CD14-positive monocyte (primary cell): ENCODE measurements around the gene POGZ. TPM values are rescaled to one million over a fixed set of nuclear protein-coding genes. Genes with fewer than 3 reads are reported as not detected.

ENCODE experiments used
- DNase-seq, 3 donors: peaks; one replicate each; pipeline ENCODE4 v3.0.0-alpha.2; 2011 to 2022
- H2AFZ ChIP-seq: 2 replicates; pipeline ENCODE4 v1.6.0; 2012; ENCODE audit warnings: mild to moderate bottlenecking, low read depth, low read length, inconsistent platforms; ENCODE audit not compliant: insufficient read depth, poor library complexity, severe bottlenecking
- H3K27ac ChIP-seq, 2 donors: 1 replicate in 1 of 2; 2 replicates in 1 of 2; pipeline ENCODE4 v1.5.1; 2012 to 2013; ENCODE audit warnings: low read length in 2 of 2, control low read depth in 1 of 2, inconsistent platforms in 1 of 2, low read depth in 1 of 2, mild to moderate bottlenecking in 1 of 2
- H3K27me3 ChIP-seq, 2 donors: one replicate each; pipeline versions ENCODE4 v1.6.0 to v1.6.1; 2011 to 2013; ENCODE audit warnings: low read length in 2 of 2; ENCODE audit not compliant: control insufficient read depth in 2 of 2, insufficient read depth in 2 of 2
- H3K36me3 ChIP-seq, 2 donors: replicated peaks in 1 of 2; 1 replicate in 1 of 2; 2 replicates in 1 of 2; pipeline versions ENCODE4 v1.5.1 to v1.6.1; 2012 to 2013; ENCODE audit warnings: low read length in 2 of 2, control low read depth in 1 of 2, inconsistent platforms in 1 of 2, mild to moderate bottlenecking in 1 of 2; ENCODE audit not compliant: insufficient read depth in 2 of 2, control insufficient read depth in 1 of 2
- H3K4me1 ChIP-seq, 2 donors: 1 replicate in 1 of 2; 2 replicates in 1 of 2; pipeline versions ENCODE4 v1.5.1 to v1.6.1; 2012 to 2013; ENCODE audit warnings: low read length in 2 of 2, control low read depth in 1 of 2, inconsistent platforms in 1 of 2, mild to moderate bottlenecking in 1 of 2, moderate library complexity in 1 of 2; ENCODE audit not compliant: insufficient read depth in 2 of 2, control insufficient read depth in 1 of 2
- H3K4me2 ChIP-seq: replicated peaks from 2 replicates; pipeline ENCODE3; 2012; ENCODE audit warnings: low read length, moderate library complexity, mild to moderate bottlenecking; ENCODE audit not compliant: poor library complexity, severe bottlenecking; ENCODE audit errors: extremely low read depth
- H3K4me3 ChIP-seq, 3 experiments: fragments of 200-600 bp in 1 of 3; sonication (generic) in 1 of 3; replicated peaks in 1 of 3; 1 replicate in 2 of 3; 2 replicates in 1 of 3; pipeline ENCODE4 v1.5.1; 2011 to 2013; ENCODE audit warnings: low read length in 3 of 3, mild to moderate bottlenecking in 3 of 3, control low read depth in 2 of 3, low read depth in 2 of 3, inconsistent platforms in 1 of 3, moderate library complexity in 1 of 3
- H3K79me2 ChIP-seq: 2 replicates; pipeline ENCODE4 v1.6.0; 2012; ENCODE audit warnings: mild to moderate bottlenecking, control low read depth, inconsistent platforms, low read length, moderate library complexity; ENCODE audit not compliant: insufficient read depth
- H3K9ac ChIP-seq: 2 replicates; pipeline ENCODE4 v1.6.0; 2017; ENCODE audit warnings: low read length, mild to moderate bottlenecking; ENCODE audit not compliant: insufficient read depth, poor library complexity, severe bottlenecking
- H3K9me3 ChIP-seq, 2 donors: replicated peaks in 1 of 2; 1 replicate in 1 of 2; 2 replicates in 1 of 2; pipeline versions ENCODE4 v1.5.1 to v1.6.1; 2012 to 2013; ENCODE audit warnings: low read length in 2 of 2, control low read depth in 1 of 2; ENCODE audit not compliant: control insufficient read depth in 1 of 2, insufficient read depth in 1 of 2
- H4K20me1 ChIP-seq: 2 replicates; pipeline ENCODE4 v1.6.0; 2012; ENCODE audit warnings: mild to moderate bottlenecking, low read length, control low read depth, moderate library complexity; ENCODE audit not compliant: insufficient read depth
- H3K27ac Mint-ChIP-seq, 7 donors: one replicate each; pipeline ENCODE4 v1.8.0; 2020; ENCODE audit warnings: mild to moderate bottlenecking in 7 of 7, mixed read lengths in 7 of 7, moderate library complexity in 6 of 7, inconsistent platforms in 2 of 7
- H3K27me3 Mint-ChIP-seq, 3 donors: one replicate each; pipeline ENCODE4 v1.8.0; 2021 to 2022; ENCODE audit warnings: low read depth in 3 of 3, mild to moderate bottlenecking in 3 of 3, mixed read lengths in 3 of 3, moderate library complexity in 3 of 3, inconsistent platforms in 1 of 3
- H3K36me3 Mint-ChIP-seq, 2 donors: one replicate each; pipeline ENCODE4 v1.8.0; 2020; ENCODE audit warnings: mixed read lengths in 2 of 2, inconsistent platforms in 1 of 2, mild to moderate bottlenecking in 1 of 2
- H3K4me1 Mint-ChIP-seq: one replicate; pipeline ENCODE4 v1.8.0; 2020; ENCODE audit warnings: mild to moderate bottlenecking, mixed read lengths
- H3K4me3 Mint-ChIP-seq, 2 donors: one replicate each; pipeline ENCODE4 v1.8.0; 2020; ENCODE audit warnings: mild to moderate bottlenecking in 2 of 2, mixed read lengths in 2 of 2, moderate library complexity in 1 of 2
- H3K9me3 Mint-ChIP-seq, 7 donors: one replicate each; pipeline ENCODE4 v1.8.0; 2020 to 2022; ENCODE audit warnings: mixed read lengths in 7 of 7, mild to moderate bottlenecking in 6 of 7, moderate library complexity in 6 of 7, inconsistent platforms in 2 of 7
- WGBS: methylation state at CpG from one replicate; pipeline ENCODE4 v1.1.5; 2013; ENCODE audit warnings: missing lambda C conversion rate; ENCODE audit not compliant: insufficient coverage; 5-methylcytosine and 5-hydroxymethylcytosine counted together
- intact Hi-C, 2 donors: fragments of 100-400 bp; cut with micrococcal nuclease; formaldehyde crosslinking; loops; one replicate each; pipeline versions ENCODE4 v1.15.0 to v1.15.1; 2023
- polyA plus RNA-seq, 3 donors: library from polyadenylated mRNA; depleted of rRNA in 1 of 3; unstranded in 2 of 3; stranded (reverse) in 1 of 3; fragments of 300-500 nt in 2 of 3; fragments of >200 nt in 1 of 3; fragmentation: Illumina TruSeq in 2 of 3; gene quantifications; 1 replicate in 2 of 3; 2 replicates in 1 of 3; pipeline ENCODE4 v1.2.3, GENCODE V29; 2012 to 2021
- TF ChIP-seq, protein P1 (sequence below): fragments of 200-600 bp; IDR thresholded peaks from one replicate; pipeline ENCODE4 v1.8.0; 2022; ENCODE audit warnings: antibody characterized with exemption, mild to moderate bottlenecking

Gene POGZ
- polyA plus RNA-seq, 3 donors: 0.75 to 41.7 (median 1.8) TPM

DNA sequence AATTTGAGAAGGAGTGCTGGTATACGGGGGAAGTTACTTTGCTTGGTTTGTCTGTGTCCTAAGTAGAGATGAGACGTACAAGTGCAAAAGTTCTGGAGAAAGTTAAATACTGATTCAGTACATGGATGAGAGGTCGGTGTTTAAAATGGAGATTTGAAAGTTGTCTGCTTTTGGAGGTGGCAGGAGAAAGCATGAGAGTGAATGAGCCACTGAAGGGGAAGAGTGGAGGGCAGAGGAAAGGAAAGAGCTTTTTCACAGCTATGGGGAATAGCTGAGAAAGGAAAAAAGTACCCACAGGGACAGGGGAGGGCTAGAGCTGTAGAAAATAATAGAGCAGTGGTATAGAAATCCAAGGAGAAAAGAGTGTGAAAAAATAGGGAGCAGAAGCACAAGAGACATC is 33.7 kb upstream of the POGZ start:
- TF ChIP-seq, protein P1, sequence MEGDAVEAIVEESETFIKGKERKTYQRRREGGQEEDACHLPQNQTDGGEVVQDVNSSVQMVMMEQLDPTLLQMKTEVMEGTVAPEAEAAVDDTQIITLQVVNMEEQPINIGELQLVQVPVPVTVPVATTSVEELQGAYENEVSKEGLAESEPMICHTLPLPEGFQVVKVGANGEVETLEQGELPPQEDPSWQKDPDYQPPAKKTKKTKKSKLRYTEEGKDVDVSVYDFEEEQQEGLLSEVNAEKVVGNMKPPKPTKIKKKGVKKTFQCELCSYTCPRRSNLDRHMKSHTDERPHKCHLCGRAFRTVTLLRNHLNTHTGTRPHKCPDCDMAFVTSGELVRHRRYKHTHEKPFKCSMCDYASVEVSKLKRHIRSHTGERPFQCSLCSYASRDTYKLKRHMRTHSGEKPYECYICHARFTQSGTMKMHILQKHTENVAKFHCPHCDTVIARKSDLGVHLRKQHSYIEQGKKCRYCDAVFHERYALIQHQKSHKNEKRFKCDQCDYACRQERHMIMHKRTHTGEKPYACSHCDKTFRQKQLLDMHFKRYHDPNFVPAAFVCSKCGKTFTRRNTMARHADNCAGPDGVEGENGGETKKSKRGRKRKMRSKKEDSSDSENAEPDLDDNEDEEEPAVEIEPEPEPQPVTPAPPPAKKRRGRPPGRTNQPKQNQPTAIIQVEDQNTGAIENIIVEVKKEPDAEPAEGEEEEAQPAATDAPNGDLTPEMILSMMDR: no peak
- no peak for DNase-seq
- Mint-ChIP-seq H3K4me3 (no peak overlapping the region), H3K27me3 (peaks cover 1 to 13% (median 8%) of the 10 kb centered on the region in 3 donors), H3K36me3 (no peaks in the 10 kb centered on the region), H3K4me1 (no peaks in the 10 kb centered on the region), H3K9me3 (peaks cover 0 to 4% (median 0%) of the 10 kb centered on the region in 7 donors), H3K27ac (no peak overlapping the region)
- intact Hi-C loops: no loop called here
- Histone ChIP-seq H3K4me1 (no peaks in the 10 kb centered on the region), H3K27ac (no peak overlapping the region), H2AFZ (no peak overlapping the region), H4K20me1 (no peaks in the 10 kb centered on the region), H3K9me3 (no peaks in the 10 kb centered on the region), H3K4me3 (no peak overlapping the region), H3K27me3 (no peaks in the 10 kb centered on the region), H3K9ac (no peak overlapping the region), H3K79me2 (no peaks in the 10 kb centered on the region), H3K36me3 (no peaks in the 10 kb centered on the region), H3K4me2 (no peak overlapping the region)
- WGBS: 100% methylated on average over 3 of the region's 3 CpGs

DNA sequence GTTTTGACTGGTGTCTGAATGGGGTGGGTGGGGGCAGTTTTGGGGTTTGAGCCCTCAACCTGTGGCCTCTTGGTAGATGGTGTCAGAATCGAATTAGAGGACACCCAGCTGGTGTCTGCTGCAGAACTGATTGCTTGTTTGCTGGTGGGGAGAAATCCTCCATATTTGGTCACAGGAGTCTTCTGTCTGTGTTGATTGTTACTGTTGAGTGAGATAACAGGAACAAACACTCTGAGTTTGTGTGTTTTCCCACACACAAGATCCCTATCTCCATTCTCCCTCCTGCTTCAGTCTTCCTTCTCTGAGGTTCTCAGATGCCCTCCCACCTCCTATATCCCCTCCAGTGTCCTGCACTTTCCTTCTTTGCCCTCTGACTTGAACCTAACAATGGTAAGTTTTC is 32.8 kb upstream of the POGZ start:
- Mint-ChIP-seq H3K4me1 (no peaks in the 10 kb centered on the region), H3K27me3 (peaks cover 4 to 14% (median 8%) of the 10 kb centered on the region in 3 donors), H3K36me3 (no peaks in the 10 kb centered on the region), H3K27ac (no peak overlapping the region), H3K4me3 (no peak overlapping the region), H3K9me3 (no peaks in the 10 kb centered on the region)
- TF ChIP-seq, protein P1: no peak
- H3K9me3 ChIP-seq: no peaks in the 10 kb centered on the region
- no peaks in the 10 kb centered on the region for H3K4me1 ChIP-seq
- no peak overlapping the region for H3K27ac ChIP-seq
- WGBS: no CpG with 5 or more reads among the region's 1 CpG
- intact Hi-C loops: no loop called here
- no peak overlapping the region for H2AFZ ChIP-seq
- H3K9ac ChIP-seq: no peak overlapping the region
- DNase-seq: no peak
- H3K27me3 ChIP-seq: no peaks in the 10 kb centered on the region
- no peaks in the 10 kb centered on the region for H4K20me1 ChIP-seq
- H3K79me2 ChIP-seq: no peaks in the 10 kb centered on the region
- H3K36me3 ChIP-seq: no peaks in the 10 kb centered on the region
- no peak overlapping the region for H3K4me3 ChIP-seq
- no peak overlapping the region for H3K4me2 ChIP-seq
